Esophagus (tissue), 2 donors: Measurements from ENCODE around the gene FER1L5. TPM values are rescaled to one million over a fixed set of nuclear protein-coding genes. Genes with fewer than 3 reads are reported as not detected.
A peak's percentile ranks its signal among the peaks of the same experiment; 100 is the strongest.

Experiments used
- H3K27ac ChIP-seq, 2 donors: one replicate each; pipeline ENCODE4 v1.5.1; 2013; ENCODE audit warnings: low read depth in 2 of 2, mild to moderate bottlenecking in 2 of 2, inconsistent platforms in 1 of 2, low read length in 1 of 2, moderate library complexity in 1 of 2
- H3K27me3 ChIP-seq, 2 donors: one replicate each; pipeline ENCODE4 v1.6.1; 2013; ENCODE audit warnings: low read length in 2 of 2, control low read depth in 1 of 2, mild to moderate bottlenecking in 1 of 2; ENCODE audit not compliant: insufficient read depth in 2 of 2, control insufficient read depth in 1 of 2
- H3K36me3 ChIP-seq, 2 donors: one replicate each; pipeline ENCODE4 v1.6.1; 2013; ENCODE audit warnings: low read length in 1 of 2; ENCODE audit not compliant: control insufficient read depth in 2 of 2, insufficient read depth in 2 of 2
- H3K4me1 ChIP-seq, 2 donors: one replicate each; pipeline ENCODE4 v1.6.1; 2013; ENCODE audit warnings: low read length in 1 of 2; ENCODE audit not compliant: control insufficient read depth in 2 of 2, insufficient read depth in 2 of 2
- H3K4me3 ChIP-seq, 2 donors: one replicate each; pipeline ENCODE4 v1.5.1; 2013; ENCODE audit warnings: low read length in 2 of 2, mild to moderate bottlenecking in 2 of 2, low read depth in 1 of 2, moderate library complexity in 1 of 2
- H3K9me3 ChIP-seq, 2 donors: one replicate each; pipeline ENCODE4 v1.6.1; 2013; ENCODE audit warnings: mild to moderate bottlenecking in 2 of 2, low read depth in 1 of 2, low read length in 1 of 2, moderate library complexity in 1 of 2; ENCODE audit not compliant: control insufficient read depth in 2 of 2, insufficient read depth in 1 of 2
- WGBS, 2 donors: extraction: QIAGEN DNeasy Blood & Tissue Kit; methylation state at CpG; one replicate each; pipeline ENCODE4 v1.1.7; 2013; 5-methylcytosine and 5-hydroxymethylcytosine counted together
- polyA plus RNA-seq, 2 donors: library from polyadenylated mRNA; stranded (reverse); fragments of 200-250 nt; gene quantifications; one replicate each; pipeline ENCODE4 v1.2.3, GENCODE V29; 2013
- donor health status: healthy with polysubstance abuse.
- donor health status: Bipolar disorder and iron deficiency.

The FER1L5 gene
- polyA plus RNA-seq = under 1 TPM; 0.02 to 0.20 TPM

- Histone ChIP-seq H3K4me1 (no peaks in the 10 kb centered on the region), H3K9me3 (no peaks in the 10 kb centered on the region), H3K27me3 (no peaks in the 10 kb centered on the region), H3K4me3 (no peak within 1 kb of the TSS), H3K36me3 (no peaks in the 10 kb centered on the region), H3K27ac (no peak within 1 kb of the TSS)
- 29 to 42% methylated on average over 10 of the region's 10 CpGs for WGBS, 2 donors
These were observed at the start of gene FER1L5 for GRCh38 chr2:96642564-96643360. FER1L5 (plus strand) TSS chr2:96642764; CDS start chr2:96642837, 73 bp downstream.

GRCh38 chr2:96594282-96594681, 48.3 kb upstream of the FER1L5 start:
- 79 to 83% methylated on average over 3 of the region's 3 CpGs for WGBS, 2 donors
- peaks cover 20 to 26% of the 10 kb centered on the region in 2 donors for H3K36me3 ChIP-seq
- H3K27ac ChIP-seq = peak overlapping the region in 1 of 2 donors; percentile 28

GRCh38 chr2:96594691-96595152, 47.8 kb upstream of the FER1L5 start:
- Histone ChIP-seq H3K9me3 (no peaks in the 10 kb centered on the region), H3K27me3 (no peaks in the 10 kb centered on the region), H3K36me3 (peaks cover 20 to 26% of the 10 kb centered on the region in 2 donors), H3K27ac (peak overlapping the region in 1 of 2 donors; percentile 14), H3K4me3 (no peak overlapping the region), H3K4me1 (peaks cover 0 to 2% of the 10 kb centered on the region in 2 donors)
- WGBS, 2 donors = 80 to 86% methylated on average over 5 of the region's 5 CpGs

More at GRCh38 chr2:96594282-96594681, 48.3 kb upstream of the FER1L5 start:
- Histone ChIP-seq H3K9me3 (no peaks in the 10 kb centered on the region), H3K4me1 (peaks cover 0 to 2% of the 10 kb centered on the region in 2 donors), H3K27me3 (no peaks in the 10 kb centered on the region), H3K4me3 (no peak overlapping the region)

GRCh38 chr2:96596596-96596995, 46.0 kb upstream of the FER1L5 start:
- Histone ChIP-seq H3K36me3 (peaks cover 24 to 34% of the 10 kb centered on the region in 2 donors), H3K9me3 (no peaks in the 10 kb centered on the region), H3K27me3 (no peaks in the 10 kb centered on the region), H3K4me1 (peaks cover 0 to 2% of the 10 kb centered on the region in 2 donors), H3K27ac (no peak overlapping the region), H3K4me3 (no peak overlapping the region)

GRCh38 chr2:96599941-96600340, 42.6 kb upstream of the FER1L5 start:
- 65 to 78% methylated on average over 2 of the region's 2 CpGs for WGBS, 2 donors
- Histone ChIP-seq H3K9me3 (no peaks in the 10 kb centered on the region), H3K27me3 (no peaks in the 10 kb centered on the region), H3K27ac (no peak overlapping the region), H3K4me3 (no peak overlapping the region), H3K36me3 (peaks cover 24 to 41% of the 10 kb centered on the region in 2 donors), H3K4me1 (no peaks in the 10 kb centered on the region)

GRCh38 chr2:96601382-96602292, 40.9 kb upstream of the FER1L5 start:
- no peaks in the 10 kb centered on the region for H3K9me3 ChIP-seq
- 74 to 90% methylated on average over 8 of the region's 8 CpGs for WGBS, 2 donors
- no peaks in the 10 kb centered on the region for H3K4me1 ChIP-seq
- H3K36me3 ChIP-seq = peaks cover 24 to 45% of the 10 kb centered on the region in 2 donors
- H3K27ac ChIP-seq = peak overlapping the region in 1 of 2 donors; percentile 6
- H3K4me3 ChIP-seq = no peak overlapping the region
- no peaks in the 10 kb centered on the region for H3K27me3 ChIP-seq

GRCh38 chr2:96602330-96602823, 40.2 kb upstream of the FER1L5 start:
- 88 to 93% methylated on average over 2 of the region's 2 CpGs for WGBS, 2 donors

GRCh38 chr2:96604104-96604503, 38.5 kb upstream of the FER1L5 start:
- no peak overlapping the region for H3K27ac ChIP-seq
- H3K4me3 ChIP-seq = no peak overlapping the region
- WGBS, 2 donors = 94% methylated on average over 2 of the region's 2 CpGs
- no peaks in the 10 kb centered on the region for H3K27me3 ChIP-seq
- peaks cover 30 to 62% of the 10 kb centered on the region in 2 donors for H3K36me3 ChIP-seq
- H3K4me1 ChIP-seq = no peaks in the 10 kb centered on the region
- no peaks in the 10 kb centered on the region for H3K9me3 ChIP-seq

More at GRCh38 chr2:96602330-96602823, 40.2 kb upstream of the FER1L5 start:
- Histone ChIP-seq H3K27ac (no peak overlapping the region), H3K4me1 (no peaks in the 10 kb centered on the region), H3K9me3 (no peaks in the 10 kb centered on the region), H3K36me3 (peaks cover 24 to 49% of the 10 kb centered on the region in 2 donors), H3K4me3 (no peak overlapping the region), H3K27me3 (no peaks in the 10 kb centered on the region)
